HepG2 (cell line): ENCODE results near the gene ALOX5AP. TPM values are rescaled to one million over a fixed set of nuclear protein-coding genes. Genes with fewer than 3 reads are reported as not detected.
"Not testable (repeated sequence)": the region's sequence is repeated elsewhere in the genome, so short reads cannot be mapped to it uniquely, and the experiment has no call there.

Source experiments
- ATAC-seq: fragments of 200-7000 bp; cut with Tn5 transposase; 3 replicates; pipeline ENCODE4 v1.9.1; 2020; ENCODE audit warnings: mild to moderate bottlenecking, moderate library complexity
- BruUV-seq: library from RNA; stranded (reverse); fragments of 400-500 nt; replicated peaks from 2 replicates; lab custom pipeline; 2021; lab: Mats Ljungman, UMichigan
- CTCF ChIA-PET: fragments of 300-600 bp; formaldehyde crosslinking; extraction: SDS; loops from one replicate; lab custom pipeline; 2021; ENCODE audit warnings: low total read pairs, inconsistent platforms, low intra/inter-chr PET ratio; lab: Yijun Ruan, JAX
- POLR2A ChIA-PET: fragments of 350-600 bp; sonication (Branson Sonifier 250); formaldehyde crosslinking; loops from one replicate; lab custom pipeline; 2020; ENCODE audit warnings: antibody characterized with exemption, inconsistent platforms; lab: Yijun Ruan, JAX
- DNase-seq: peaks from one replicate; pipeline ENCODE4 v3.0.0-alpha.2; 2015; ENCODE audit warnings: low spot score
- FAIRE-seq: peaks from 3 replicates; lab custom pipeline; 2011; peaks lifted over from hg19 to GRCh38; lab: Jason Lieb, UNC
- H2AFZ ChIP-seq: one replicate; pipeline ENCODE4 v1.6.1; 2011; ENCODE audit warnings: low read length, inconsistent platforms
- H3K27ac ChIP-seq: fragments of 300-600 bp; 3 replicates; pipeline ENCODE4 v1.8.0; 2011; ENCODE audit warnings: mixed run types, mild to moderate bottlenecking, mixed read lengths, low read length, inconsistent platforms; ENCODE audit not compliant: insufficient read depth; ENCODE audit errors: extremely low read length
- H3K27me3 ChIP-seq, 2 experiments: fragments of 200-600 bp in 1 of 2; 2 replicates in 1 of 2; 3 replicates in 1 of 2; pipeline versions ENCODE4 v1.6.0 to v1.8.0; 2011; ENCODE audit warnings: low read length in 2 of 2, mild to moderate bottlenecking in 2 of 2, moderate library complexity in 2 of 2, inconsistent platforms in 1 of 2; ENCODE audit not compliant: insufficient read depth in 2 of 2, control insufficient read depth in 1 of 2
- H3K36me3 ChIP-seq, 2 experiments: fragments of 200-600 bp in 1 of 2; replicated peaks in 1 of 2; 2 replicates in 1 of 2; 3 replicates in 1 of 2; pipeline versions ENCODE4 v1.5.1 to v1.8.0; 2011; ENCODE audit warnings: low read length in 2 of 2, inconsistent platforms in 1 of 2; ENCODE audit not compliant: insufficient read depth in 2 of 2, control insufficient read depth in 1 of 2
- H3K4me1 ChIP-seq: 2 replicates; pipeline ENCODE4 v1.5.1; 2012; ENCODE audit warnings: low read length, inconsistent platforms; ENCODE audit not compliant: insufficient read depth
- H3K4me2 ChIP-seq: 2 replicates; pipeline ENCODE4 v1.6.0; 2011; ENCODE audit warnings: low read depth, low read length, inconsistent platforms
- H3K4me3 ChIP-seq, 3 experiments: fragments of 200-600 bp in 1 of 3; sonication (generic), shearing (Covaris generic) in 1 of 3; replicated peaks in 1 of 3; 2 replicates each; pipeline ENCODE4 v1.5.1; 2011 to 2016; ENCODE audit warnings: low read length in 3 of 3, inconsistent platforms in 2 of 3, low read depth in 2 of 3, mild to moderate bottlenecking in 2 of 3, control low read depth in 1 of 3, mixed read lengths in 1 of 3; ENCODE audit not compliant: insufficient read depth in 1 of 3
- H3K79me2 ChIP-seq: one replicate; pipeline ENCODE4 v1.6.1; 2011; ENCODE audit warnings: low read length, inconsistent platforms; ENCODE audit not compliant: insufficient read depth
- H3K9ac ChIP-seq: 2 replicates; pipeline ENCODE4 v1.6.0; 2011; ENCODE audit warnings: mild to moderate bottlenecking, low read depth, low read length, inconsistent platforms; ENCODE audit not compliant: insufficient read depth
- H3K9me3 ChIP-seq: 2 replicates; pipeline ENCODE4 v1.5.1; 2012; ENCODE audit warnings: mild to moderate bottlenecking, low read length
- H4K20me1 ChIP-seq: 2 replicates; pipeline ENCODE4 v1.6.0; 2011; ENCODE audit warnings: inconsistent platforms, mild to moderate bottlenecking, low read length, moderate library complexity; ENCODE audit not compliant: insufficient read depth
- CENPBD1 ChIP-seq: sonication (generic); formaldehyde crosslinking; IDR thresholded peaks from 2 replicates; pipeline ENCODE4 v1.8.0; 2022; ENCODE audit warnings: missing genetic modification reagents, low read depth, mild to moderate bottlenecking, borderline replicate concordance
- FOXA1 ChIP-seq, 2 experiments: fragments of 450-650 bp in 1 of 2; sonication (generic) in 1 of 2; formaldehyde crosslinking in 1 of 2; IDR thresholded peaks; 2 replicates each; pipeline versions ENCODE4 v1.4.0 to v1.6.1; 2016 to 2020; ENCODE audit warnings: missing genetic modification reagents in 1 of 2
- NFATC3 ChIP-seq: sonication (generic); formaldehyde crosslinking; IDR thresholded peaks from 2 replicates; pipeline ENCODE4 v1.5.1; 2020; ENCODE audit warnings: mild to moderate bottlenecking, missing genetic modification reagents
- NR2F2 ChIP-seq: IDR thresholded peaks from 2 replicates; pipeline ENCODE4 v1.6.1; 2012; ENCODE audit warnings: low read depth, inconsistent platforms, borderline replicate concordance
- PHF21A ChIP-seq: sonication (generic); formaldehyde crosslinking; IDR thresholded peaks from 2 replicates; pipeline ENCODE4 v1.5.0; 2020; ENCODE audit warnings: mild to moderate bottlenecking, missing genetic modification reagents
- ZBTB37 ChIP-seq: sonication (generic); formaldehyde crosslinking; IDR thresholded peaks from 2 replicates; pipeline ENCODE4 v1.4.0; 2020; ENCODE audit warnings: mild to moderate bottlenecking, missing genetic modification reagents
- ZNF20 ChIP-seq: sonication (generic); formaldehyde crosslinking; IDR thresholded peaks from 2 replicates; pipeline ENCODE4 v1.4.0; 2020; ENCODE audit warnings: mild to moderate bottlenecking, moderate library complexity, missing genetic modification reagents
- ZNF768 ChIP-seq: sonication (generic); formaldehyde crosslinking; IDR thresholded peaks from 2 replicates; pipeline ENCODE4 v1.4.0; 2020; ENCODE audit warnings: missing genetic modification reagents
- WGBS: methylation state at CpG from one replicate; pipeline ENCODE4 v1.1.6; 2017; ENCODE audit warnings: low lambda C conversion rate; 5-methylcytosine and 5-hydroxymethylcytosine counted together
- in situ Hi-C: cut with HindIII; loops from 2 replicates; pipeline ENCODE4 v1.10.0; 2017; ENCODE audit warnings: low pct_unique_long_range_greater_than_20kb; ENCODE audit not compliant: extremely low pct_ligation_motif_present
- intact Hi-C: fragments of 100-400 bp; cut with micrococcal nuclease; formaldehyde crosslinking; loops from one replicate; pipeline ENCODE4 v1.10.0; 2022; ENCODE audit not compliant: unreplicated experiment
- polyA plus RNA-seq, 8 experiments: library from polyadenylated mRNA; depleted of rRNA in 3 of 8; stranded (reverse) in 7 of 8; unstranded in 1 of 8; fragments of >200 nt; fragmentation: Illumina TruSeq in 4 of 8; extraction: Trizol in 4 of 8; gene quantifications; 2 replicates each; pipeline versions ENCODE4 v1.2.1 to v1.2.3, GENCODE V29; 2011 to 2016; ENCODE audit warnings: low read depth in 4 of 8, missing spikeins in 1 of 8, mixed read lengths in 1 of 8; ENCODE audit not compliant: insufficient read depth in 1 of 8
- total RNA-seq, 5 experiments: library from RNA; depleted of rRNA; stranded (reverse); fragments of >200 nt; fragmentation: Illumina TruSeq; extraction: Trizol; gene quantifications; 2 replicates each; pipeline ENCODE4 v1.2.3, GENCODE V29; 2016; ENCODE audit warnings: low read depth in 1 of 5

Gene ALOX5AP
- total and polyA plus RNA-seq, 2 of the 13 experiments (the other 11 are each of a cell fraction or from before 2014, with no cell fraction given) = 0.97 to 1.2 TPM

DNA sequence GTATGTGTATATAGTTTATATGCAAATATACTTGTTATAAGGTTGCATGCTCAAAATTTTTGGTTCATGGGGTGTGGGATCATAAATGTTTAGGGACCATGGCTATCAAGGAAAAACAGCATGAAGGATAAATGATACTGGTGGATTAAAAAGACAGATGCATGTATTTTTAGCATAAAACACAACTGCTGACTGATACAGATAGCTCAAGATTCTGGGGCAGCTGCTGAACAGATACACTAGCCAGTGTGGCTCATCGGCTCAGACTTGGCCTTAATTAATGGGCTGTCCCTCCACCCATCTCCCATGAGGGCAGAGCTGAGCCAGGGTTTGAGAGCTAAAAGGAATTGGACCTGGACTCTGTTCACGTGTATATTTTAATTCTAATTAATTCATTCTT, 11.4 kb downstream of the ALOX5AP start:
- H3K4me2 ChIP-seq = peak overlapping the region; percentile 64
- CTCF ChIA-PET = no interaction called here
- 57% methylated on average over 2 of the region's 2 CpGs for whole genome bisulfite sequencing
- peak overlapping the region in 1 of 3 experiments; percentile 51; a peak in 2 of 6 replicates for H3K4me3 ChIP-seq
- H3K79me2 ChIP-seq = no peaks in the 10 kb centered on the region
- no peaks in the 10 kb centered on the region for H3K27me3 ChIP-seq
- intact Hi-C loops (loop anchor here (1.0 kb wide), 1 partner anchor 46 kb away; no protein-coding TSS in a partner anchor), in situ Hi-C loops (loop anchor here (10.0 kb wide), 1 partner anchor 62 kb away; no protein-coding TSS in a partner anchor)
- no peak for FAIRE-seq
- ATAC-seq = no peak
- no peak overlapping the region for H3K9ac ChIP-seq
- peaks cover 52% of the 10 kb centered on the region for H3K4me1 ChIP-seq
- DNase-seq = no peak
- H3K36me3 ChIP-seq = no peaks in the 10 kb centered on the region
- POLR2A ChIA-PET = no interaction called here
- no peak overlapping the region for H2AFZ ChIP-seq
- BruUV-seq = no TSS peak
- H3K27ac ChIP-seq = no peak overlapping the region
- no peaks in the 10 kb centered on the region for H3K9me3 ChIP-seq
- no peaks in the 10 kb centered on the region for H4K20me1 ChIP-seq
- TF ChIP-seq CENPBD1 (CRISPR knock-in tag) (no peak), ZNF20 (no peak), ZBTB37 (CRISPR knock-in tag) (0 out of 2 replicates have a peak, but pooled peaks have one; percentile 11), NFATC3 (CRISPR knock-in tag) (no peak), NR2F2 (no peak), FOXA1 (IDR thresholded peaks at IDR 0.05) (no peak), FOXA1 (CRISPR knock-in tag; IDR thresholded peaks at IDR 0.05) (no peak), ZNF768 (no peak), PHF21A (CRISPR knock-in tag) (0 out of 2 replicates have a peak, but pooled peaks have one; percentile 8)

DNA sequence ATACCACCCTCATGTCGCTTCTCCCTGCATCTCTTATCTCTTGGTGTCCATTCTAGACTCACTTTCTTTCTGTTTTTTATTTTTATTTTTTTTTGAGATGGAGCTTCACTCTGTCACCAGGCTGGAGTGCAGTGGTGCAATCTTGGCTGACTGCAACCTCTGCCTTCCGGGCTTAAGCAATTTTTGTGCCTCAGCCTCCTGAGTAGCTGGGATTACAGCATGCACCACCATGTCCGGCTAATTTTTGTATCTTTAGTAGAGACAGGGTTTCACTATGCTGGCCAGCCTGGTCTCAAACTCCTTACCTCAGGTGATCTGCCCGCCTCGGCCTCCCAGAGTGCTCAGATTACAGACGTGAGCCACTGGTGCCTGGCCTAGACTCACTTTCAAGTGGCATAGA, 12.5 kb downstream of the ALOX5AP start:
- 82% methylated on average over 6 of the region's 6 CpGs for WGBS
- H3K9ac ChIP-seq, POLR2A ChIA-PET, H3K27me3 ChIP-seq, H2AFZ ChIP-seq, CTCF ChIA-PET, H3K4me3 ChIP-seq, H3K9me3 ChIP-seq, intact Hi-C loops, H3K79me2 ChIP-seq, FAIRE-seq, ATAC-seq, DNase-seq, H3K27ac ChIP-seq, BruUV-seq, H4K20me1 ChIP-seq, H3K36me3 ChIP-seq, H3K4me2 ChIP-seq: not testable (repeated sequence)
- peaks cover 57% of the 10 kb centered on the region for H3K4me1 ChIP-seq
- in situ Hi-C loops = loop anchor here (10.0 kb wide), 1 partner anchor 63 kb away; no protein-coding TSS in a partner anchor
